Stimulated activated CD4-positive, alpha-beta T cell treated with anti-CD3 and anti-CD28 coated beads, TNF-alpha, amount 100 ng/mL, for 24 hours (primary cell): Measurements from ENCODE around the gene CDH23.
"Not testable (repeated sequence)": the region's sequence is repeated elsewhere in the genome, so short reads cannot be mapped to it uniquely, and the experiment has no call there.

Experiments
- DNase-seq, 3 experiments: peaks; one replicate each; pipeline ENCODE4 v3.0.0-alpha.2; 2020; ENCODE audit warnings: low read depth in 3 of 3

CDH23 gene

GRCh38 chr10:71850743-71851464 is 454.2 kb downstream of the CDH23 start, which contains the start of gene PSAP:
Gene PSAP (minus strand): TSS chr10:71851251. CDS start chr10:71851221, 30 bp downstream.
- DNase-seq: peak; percentile 98 to 99 (median 98)

DNA sequence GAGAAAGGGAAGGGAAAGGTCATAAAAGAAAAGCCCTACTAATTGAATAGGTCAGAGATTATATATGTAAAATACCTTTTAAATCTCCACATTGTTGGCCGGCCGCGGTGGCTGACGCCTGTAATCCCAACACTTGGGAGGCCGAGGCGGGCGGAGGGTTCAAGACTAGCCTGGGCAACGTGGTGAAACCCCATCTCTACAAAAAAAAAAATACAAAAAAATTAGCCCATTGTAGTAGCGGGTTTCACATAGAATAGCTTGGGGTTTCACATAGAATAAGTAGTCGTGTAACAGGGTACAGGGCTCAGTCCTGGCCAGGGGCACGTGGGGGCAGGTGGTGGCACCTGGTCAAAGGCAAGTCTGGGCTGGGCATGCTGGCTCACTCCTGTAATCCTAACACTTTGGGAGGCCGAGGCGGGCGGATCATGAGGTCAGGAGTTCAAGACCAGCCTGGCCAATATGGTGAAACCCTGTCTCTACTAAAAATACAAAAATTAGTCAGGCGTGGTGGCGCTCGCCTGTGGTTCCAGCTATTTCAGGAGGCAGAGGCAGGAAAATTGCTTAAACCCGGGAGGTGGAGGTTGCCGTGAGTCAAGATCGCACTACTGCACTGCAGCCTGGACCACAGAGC is 454.9 kb downstream of the CDH23 start:
- not testable (repeated sequence) for DNase-seq

DNA sequence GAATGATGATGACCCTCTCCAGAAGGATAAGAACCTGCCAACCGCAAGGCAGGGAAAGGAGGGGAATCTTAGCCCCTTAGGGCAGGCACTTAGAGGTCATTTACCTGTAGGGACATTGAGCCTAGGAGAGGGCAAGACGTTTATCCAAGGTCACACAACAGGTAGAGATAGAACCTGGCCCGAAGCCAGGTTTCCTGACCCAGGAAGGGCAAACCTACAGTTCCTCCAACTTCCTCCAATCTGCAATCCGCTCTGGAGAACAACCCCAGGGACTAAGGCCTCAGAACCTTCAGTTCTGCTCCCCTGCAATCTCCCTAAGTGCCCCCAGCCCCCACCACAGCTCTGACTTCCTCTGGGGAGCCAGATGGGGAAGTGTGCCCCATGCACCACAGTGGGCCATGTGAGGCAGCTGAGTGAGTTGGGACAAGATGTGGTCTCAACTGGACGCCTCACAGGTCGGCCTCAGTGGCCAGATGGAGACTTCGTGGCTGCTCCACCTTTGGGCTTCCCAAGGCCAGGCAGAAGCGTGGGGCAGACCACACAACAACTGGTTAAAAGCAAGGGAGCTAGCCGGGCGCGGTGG is 455.7 kb downstream of the CDH23 start:
- no peak for DNase-seq

DNA sequence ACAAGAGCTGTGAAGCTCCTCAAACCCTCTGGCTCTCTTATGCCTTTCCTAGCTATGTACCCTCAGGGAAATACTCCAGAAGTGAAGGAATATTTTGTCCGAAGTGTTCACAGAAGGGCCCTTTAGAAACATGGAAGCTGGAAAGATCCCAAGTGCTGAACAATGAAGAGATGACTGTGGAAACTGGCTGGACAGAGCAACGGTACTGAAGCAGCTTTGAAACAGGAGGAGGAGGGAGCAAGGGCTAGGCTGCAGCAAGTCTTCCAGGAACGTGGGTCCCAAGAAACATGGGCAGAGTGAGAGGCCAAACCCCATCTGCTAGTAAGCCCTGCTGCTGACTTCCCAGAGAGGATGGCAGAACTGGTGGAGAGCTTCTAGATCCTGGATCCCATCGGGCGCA is 457.3 kb downstream of the CDH23 start:
- DNase-seq: no peak

DNA sequence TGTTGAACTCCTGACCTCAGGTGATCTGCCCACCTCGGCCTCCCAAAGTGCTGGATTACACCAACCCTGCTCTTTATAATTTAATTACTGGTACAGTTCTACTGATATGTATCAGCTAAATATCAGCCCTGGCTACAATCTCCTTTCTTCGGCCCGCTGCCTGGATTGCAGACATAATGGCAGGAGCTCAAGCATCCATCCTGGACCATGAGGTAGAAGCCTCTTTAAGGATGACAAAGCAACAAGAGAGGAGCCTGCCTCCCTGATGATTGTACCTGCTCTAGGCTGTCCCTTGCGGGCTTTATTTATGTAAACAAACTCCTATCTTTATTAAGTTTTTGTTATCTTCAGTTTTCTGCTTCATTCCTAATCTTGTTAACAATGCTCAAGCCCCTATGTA is 459.9 kb downstream of the CDH23 start:
- no peak for DNase-seq

DNA sequence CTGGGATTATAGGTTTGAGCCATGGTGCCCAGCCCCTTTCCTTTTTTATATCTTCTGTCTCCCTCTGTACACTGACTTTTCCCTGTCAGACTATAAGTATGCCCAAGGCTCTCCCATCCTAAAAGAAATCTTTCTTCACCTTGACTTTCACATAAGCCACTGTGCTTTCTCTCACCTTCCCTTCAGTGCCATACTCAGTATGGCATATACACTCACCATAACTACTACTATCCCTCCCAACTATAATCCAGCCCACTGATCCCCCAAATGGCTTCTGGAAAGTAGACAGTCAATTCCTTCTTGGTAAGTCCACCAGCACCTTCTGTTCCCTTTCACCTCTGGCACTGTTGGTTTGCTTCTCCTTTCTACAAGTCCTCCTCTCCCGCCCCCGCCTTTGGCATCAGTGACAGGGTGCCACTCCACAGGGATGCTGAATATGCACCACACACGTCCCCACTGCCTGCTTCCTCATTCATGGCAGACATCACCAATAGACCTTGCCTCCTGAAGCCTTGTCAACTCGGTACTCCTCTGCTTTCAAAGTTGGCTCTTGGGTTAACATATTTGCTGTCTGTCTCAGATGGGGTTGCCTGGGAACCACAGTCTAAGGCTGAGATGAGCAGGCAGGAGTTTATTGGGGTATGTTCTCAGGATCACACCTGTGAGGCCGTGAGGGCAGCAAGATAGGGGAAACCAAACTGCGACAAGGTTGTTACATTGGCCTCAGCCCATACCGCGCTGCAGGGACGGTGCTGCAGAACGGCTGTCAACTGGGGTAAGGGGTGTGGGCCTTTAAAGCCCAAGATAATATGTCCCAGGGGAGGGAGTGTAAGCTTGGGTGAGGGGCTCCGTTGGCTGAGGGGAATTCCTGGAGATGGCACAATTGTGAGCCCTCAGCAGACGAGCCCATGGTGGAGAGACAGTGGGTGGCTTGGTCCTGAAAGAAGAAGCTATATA is 461.5 kb downstream of the CDH23 start:
- DNase-seq: no peak

DNA sequence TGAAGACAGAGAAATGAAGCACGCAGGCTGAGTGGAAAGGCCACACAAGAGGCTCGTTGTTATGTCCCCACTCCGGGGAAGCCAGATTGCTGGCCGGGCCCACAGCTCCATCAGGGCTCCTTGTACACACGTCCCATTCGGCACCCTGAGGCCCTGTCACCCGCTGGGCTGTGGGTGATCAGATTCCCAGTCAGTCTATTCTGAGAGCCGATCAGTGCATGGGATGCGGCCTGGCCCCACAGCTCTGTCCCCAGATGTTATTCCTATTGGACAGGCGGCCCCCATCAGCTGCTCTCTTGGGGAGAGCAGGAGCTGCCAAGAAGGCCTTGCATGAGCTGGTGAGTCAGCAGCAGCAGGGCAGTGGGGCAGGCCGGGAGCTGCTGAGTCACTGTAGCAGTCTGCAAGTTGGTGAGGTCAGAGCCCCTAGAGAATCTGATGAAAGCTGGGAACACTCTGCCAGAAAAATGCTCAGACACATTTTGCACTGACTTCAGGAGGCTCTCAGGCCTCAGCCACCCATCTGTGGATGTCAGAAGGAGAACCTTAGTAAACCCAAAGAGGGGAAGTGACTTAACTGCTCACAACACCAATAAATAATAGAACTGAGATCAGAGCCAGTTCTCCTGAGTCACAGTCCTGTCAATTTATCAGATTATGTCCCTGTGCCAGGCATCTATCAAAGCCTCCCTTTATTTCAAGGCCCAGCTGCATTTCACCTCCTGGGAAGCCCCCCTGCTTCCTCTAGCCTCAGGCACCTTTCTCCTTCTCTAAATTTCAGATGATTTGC is 463.7 kb downstream of the CDH23 start:
- peak in 1 of 3 experiments; percentile 44 for DNase-seq

DNA sequence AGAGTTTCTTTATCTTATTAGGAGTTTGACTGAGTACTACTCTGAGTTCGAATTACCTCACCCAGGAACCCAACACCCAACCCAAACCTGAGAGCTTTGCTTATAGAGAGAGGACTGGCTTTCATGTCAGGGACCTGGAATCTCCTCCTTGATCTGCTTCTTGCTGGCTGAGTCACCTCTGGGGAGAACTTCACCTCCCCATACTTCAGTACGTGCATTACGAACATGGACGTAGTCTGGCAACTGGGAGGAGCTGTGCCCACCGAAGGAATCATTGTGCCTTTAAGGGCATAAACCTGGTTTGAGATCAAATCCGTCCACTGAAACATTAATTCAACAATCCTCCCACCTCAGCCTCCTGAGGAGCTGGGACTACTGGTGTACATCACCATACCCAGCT is 466.5 kb downstream of the CDH23 start:
- no peak for DNase-seq

DNA sequence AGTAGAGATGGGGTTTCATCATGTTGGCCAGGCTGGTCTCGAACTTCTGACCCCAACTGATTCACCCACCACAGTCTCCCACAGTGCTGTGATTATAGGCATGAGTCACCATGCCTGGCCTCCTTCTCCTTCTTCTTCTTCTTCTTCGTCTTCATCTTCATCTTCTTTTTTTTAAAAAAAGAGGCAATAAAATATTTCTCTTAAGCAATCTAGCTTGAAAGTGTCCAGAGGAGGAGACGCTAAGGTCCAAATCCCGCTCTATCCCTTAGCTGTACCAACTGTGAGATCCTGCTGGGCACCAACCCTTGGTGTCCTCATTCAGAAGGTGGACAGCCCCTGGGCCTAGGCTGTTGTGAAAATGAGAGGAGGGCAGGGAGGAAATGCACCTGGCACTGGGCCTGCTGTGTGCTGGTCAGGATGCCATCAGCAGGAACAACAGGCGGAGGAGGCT is 468.2 kb downstream of the CDH23 start:
- no peak for DNase-seq
